NCI-H510A treated with DMSO at 0.1 percent for 48 hours (cell line): ENCODE data around the gene SLX4IP.

Experiments used
- DNase-seq: peaks from one replicate; lab custom pipeline; 2025; lab: John Stamatoyannopoulos, UW

The SLX4IP gene

GRCh38 chr20:10649797-10650160 lies 214.7 kb downstream of the SLX4IP start:
- no peak for DNase-seq

- no peak for DNase-seq
Observed at GRCh38 chr20:10651227-10651990, 216.3 kb downstream of the SLX4IP start.

- DNase-seq: no peak
Observed at GRCh38 chr20:10652185-10652584, 217.1 kb downstream of the SLX4IP start.

DNA sequence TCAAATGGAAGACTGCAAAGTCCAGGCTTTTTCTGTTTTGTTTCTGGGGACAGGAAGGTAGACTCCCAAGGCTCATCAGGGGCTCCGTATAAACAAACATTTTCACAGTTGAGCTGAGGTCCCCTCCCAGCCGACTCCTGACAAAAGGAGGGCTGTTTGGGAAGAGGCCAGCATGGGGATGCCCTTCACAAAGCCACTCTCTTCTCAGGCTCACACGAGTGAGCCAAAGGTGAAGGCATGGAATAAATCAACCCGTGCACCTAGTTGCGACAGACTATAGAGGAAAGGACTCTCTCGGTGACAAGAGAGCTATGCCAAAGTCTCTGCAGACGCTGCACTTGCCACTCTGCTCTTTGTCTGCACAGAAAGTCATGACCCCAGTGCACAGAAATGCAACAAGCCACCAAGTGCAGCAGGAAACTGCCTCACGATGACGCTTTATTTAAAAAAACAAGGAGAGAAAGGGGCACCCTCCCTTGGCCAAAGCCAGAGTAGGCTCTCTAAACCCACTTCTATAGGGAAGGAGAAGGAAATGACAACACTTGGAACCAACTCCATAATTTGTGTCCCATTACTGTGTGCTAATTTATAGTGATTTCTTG lies 217.7 kb downstream of the SLX4IP start:
- DNase-seq: no peak

GRCh38 chr20:10653599-10654249 lies 218.6 kb downstream of the SLX4IP start:
- DNase-seq: no peak

DNA sequence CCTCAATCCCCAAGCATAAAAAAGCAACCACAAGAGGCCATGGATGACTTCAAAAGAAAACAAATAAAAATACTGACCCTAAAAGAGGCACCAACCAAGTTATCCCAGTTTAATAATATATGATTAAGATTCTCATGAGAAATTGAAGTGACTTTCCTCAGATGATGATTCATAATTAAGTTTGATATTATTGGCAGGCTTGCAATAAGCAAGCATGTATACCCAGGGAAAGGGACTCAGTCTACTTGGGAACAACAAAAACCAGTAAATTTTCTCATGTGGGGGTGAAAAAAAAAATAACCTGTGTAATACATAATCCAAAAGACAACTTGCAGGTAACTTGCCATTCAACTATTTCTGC lies 219.1 kb downstream of the SLX4IP start:
- DNase-seq: no peak

- DNase-seq: peak; percentile 55
Observed at GRCh38 chr20:10654630-10655029, 219.5 kb downstream of the SLX4IP start.

GRCh38 chr20:10655720-10656669 lies 220.9 kb downstream of the SLX4IP start:
- no peak for DNase-seq

DNA sequence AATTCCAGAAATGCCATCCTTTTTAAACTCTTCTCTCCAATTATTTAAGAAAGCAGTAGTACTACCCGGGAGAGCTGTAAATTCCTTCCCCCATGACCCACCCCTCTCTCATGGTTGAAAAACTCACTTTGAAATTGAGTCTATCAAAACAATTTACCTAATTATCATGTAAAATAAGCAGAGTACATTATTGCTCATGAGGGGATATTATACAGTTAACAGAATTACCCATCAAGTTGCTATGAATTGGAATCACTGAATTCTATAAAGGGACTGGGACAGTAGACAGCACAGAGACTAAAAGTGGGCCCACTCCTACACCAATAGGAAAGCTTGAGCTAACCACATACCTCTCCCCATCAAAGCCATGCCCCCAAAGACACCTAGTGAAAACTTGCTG lies 222.3 kb downstream of the SLX4IP start:
- no peak for DNase-seq

DNA sequence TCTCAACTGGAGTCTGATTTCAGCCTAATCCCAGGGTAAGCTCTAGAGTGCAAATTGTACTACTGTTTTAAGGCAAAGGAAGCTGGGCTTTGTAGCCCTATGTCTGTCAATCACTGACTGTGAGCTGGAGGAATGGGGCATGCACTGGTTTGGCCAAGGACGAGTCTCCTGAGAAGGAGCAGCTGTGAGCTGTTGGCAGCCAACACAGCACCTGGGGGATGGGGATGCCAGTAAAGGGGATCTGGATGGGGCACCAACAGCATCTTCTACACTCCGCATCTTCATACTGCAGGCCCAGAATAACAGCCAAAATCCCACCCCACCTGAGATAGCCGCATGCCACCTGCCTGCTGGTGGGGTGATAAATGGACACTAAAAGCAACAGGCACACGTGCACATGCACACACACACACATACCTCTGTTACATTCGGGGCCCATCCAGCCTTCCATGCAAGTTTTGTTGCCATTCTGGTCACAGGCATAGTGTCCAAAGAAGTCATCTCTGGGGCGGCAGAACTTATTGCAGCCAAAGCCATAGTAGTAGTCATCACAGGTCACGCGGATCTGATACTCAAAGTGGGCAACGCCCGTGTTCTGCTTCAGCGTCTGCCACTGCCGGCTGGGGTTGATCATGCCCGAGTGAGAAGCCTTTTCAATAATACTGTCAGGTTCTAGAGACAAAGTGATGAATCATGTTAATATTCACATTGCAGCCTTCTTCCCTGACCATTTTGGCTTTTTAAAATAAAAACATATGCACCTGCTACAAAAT lies 223.1 kb downstream of the SLX4IP start:
- DNase-seq: no peak

GRCh38 chr20:10658876-10659632 lies 223.9 kb downstream of the SLX4IP start:
- no peak for DNase-seq

- no peak for DNase-seq
Observed at GRCh38 chr20:10659651-10660601, 224.8 kb downstream of the SLX4IP start.

DNA sequence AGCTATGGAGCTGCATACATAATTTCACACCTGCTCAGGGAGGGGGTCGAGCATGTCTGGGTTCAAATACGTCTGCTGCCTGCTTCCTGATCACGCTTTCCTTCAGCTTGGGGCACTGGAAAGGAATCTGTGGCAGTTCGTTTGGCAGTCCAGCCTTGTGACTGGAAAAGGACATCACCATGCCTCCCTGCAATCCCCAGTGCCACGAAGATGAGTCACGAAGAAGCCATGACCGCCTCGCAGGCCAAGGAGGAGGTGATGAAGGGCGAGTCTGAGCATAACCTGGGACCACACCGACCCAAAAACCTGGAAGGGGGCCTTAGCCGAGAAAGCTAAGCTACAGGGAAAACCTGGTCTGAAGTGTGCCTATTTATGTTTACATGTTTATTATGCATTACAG lies 225.6 kb downstream of the SLX4IP start:
- DNase-seq: no peak

GRCh38 chr20:10661261-10661660 lies 226.2 kb downstream of the SLX4IP start:
- no peak for DNase-seq

- no peak for DNase-seq
Observed at GRCh38 chr20:10662151-10662550, 227.0 kb downstream of the SLX4IP start.

DNA sequence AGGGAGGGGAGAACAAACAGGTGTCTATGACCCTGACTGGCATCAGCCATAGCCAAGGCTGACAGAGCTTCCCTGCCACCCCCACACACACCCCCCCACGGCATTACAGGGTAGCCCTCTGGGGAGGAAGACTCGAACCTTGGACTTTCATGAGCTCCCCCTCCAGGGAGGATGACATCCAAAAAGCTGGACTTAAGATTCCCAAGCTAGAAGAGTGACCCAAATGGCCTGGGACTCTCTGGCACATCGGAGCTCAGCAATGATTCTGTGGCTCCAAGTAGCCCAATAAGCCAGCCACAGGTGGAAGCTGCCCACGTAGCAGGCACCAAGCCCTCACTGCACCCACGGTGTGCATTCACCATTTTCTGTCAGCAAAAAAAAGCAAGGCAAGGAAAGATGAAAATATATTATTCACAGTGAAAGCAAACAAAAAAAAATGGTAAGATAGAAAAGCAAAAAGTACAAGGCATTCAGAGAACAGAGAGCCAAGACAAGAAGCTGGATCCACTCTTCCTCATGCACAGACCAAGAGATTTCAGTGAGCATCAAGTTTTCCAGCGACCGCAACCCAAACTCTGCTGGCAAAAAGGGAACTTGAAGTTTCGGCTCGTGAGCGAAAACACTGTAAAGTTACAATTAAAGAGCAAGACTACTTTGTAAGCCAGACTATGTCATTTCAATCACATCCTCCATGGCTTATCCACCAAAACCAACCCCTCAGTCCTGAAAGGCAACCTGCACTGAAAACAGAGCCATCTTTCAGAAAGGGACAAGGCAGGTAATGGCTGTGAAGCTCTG lies 227.8 kb downstream of the SLX4IP start:
- no peak for DNase-seq

GRCh38 chr20:10663756-10664155 lies 228.7 kb downstream of the SLX4IP start:
- DNase-seq: no peak

DNA sequence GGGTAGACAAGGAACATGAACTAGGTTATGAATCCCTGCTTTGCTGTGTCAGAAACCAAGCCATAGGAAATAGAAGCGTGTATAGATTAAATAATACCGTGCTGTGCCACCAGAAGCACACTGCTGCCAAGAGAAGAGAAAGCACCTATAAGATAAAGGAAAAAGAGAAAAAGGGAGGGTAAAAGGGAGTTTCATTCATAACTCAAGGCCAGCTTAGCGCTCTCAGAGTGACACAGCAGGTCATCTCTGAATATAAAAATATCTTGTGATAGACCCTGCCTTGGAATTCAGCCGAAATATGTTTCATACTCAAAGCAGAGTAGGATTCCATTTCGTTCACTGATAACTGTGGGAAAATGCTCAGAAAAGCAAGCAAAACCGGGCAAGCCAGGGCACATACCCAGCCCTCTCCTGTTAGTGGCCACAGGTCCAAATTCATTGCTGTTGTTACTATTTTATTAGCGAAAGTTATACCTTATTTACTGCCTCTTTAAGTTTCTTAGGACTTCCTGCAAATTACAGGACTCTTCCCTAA lies 230.0 kb downstream of the SLX4IP start:
- no peak for DNase-seq

- no peak for DNase-seq
Observed at GRCh38 chr20:10665791-10666190, 230.7 kb downstream of the SLX4IP start.
